Measurements from ENCODE around the gene LDHD. TPM values are rescaled to one million over a fixed set of nuclear protein-coding genes. Genes with fewer than 3 reads are reported as not detected.
A peak's percentile ranks its signal among the peaks of the same experiment; 100 is the strongest.

The LDHD gene
- total and polyA plus RNA-seq, 12 donors = 2.4 to 46.0 (median 19.6) TPM

- peaks cover 36 to 70% of the 10 kb centered on the region in 2 donors for H3K4me1 ChIP-seq (replicated peaks in 1 of 2)
- no peak for DNase-seq
- peak overlapping the region in 3 of 5 donors; percentile 36 to 93 (median 72) for H3K27ac ChIP-seq
- intact Hi-C loops (cut with DNase I) = loop anchor here in 1 of 2 donors (10.0 kb wide), 1 partner anchor 52 kb away; no protein-coding TSS in a partner anchor
- no peaks in the 10 kb centered on the region for H3K9me3 ChIP-seq (replicated peaks in 1 of 3)
- TF ChIP-seq CTCF (IDR thresholded peaks at IDR 0.05) (no peak), POLR2A (IDR thresholded peaks at IDR 0.05) (no peak)
- H3K36me3 ChIP-seq (replicated peaks in 1 of 2) = no peaks in the 10 kb centered on the region
- no peak overlapping the region for H3K4me3 ChIP-seq
- 91 to 95% (median 92%) methylated on average over 15 to 20 of the region's 20 CpGs for WGBS, 4 donors
- no peaks in the 10 kb centered on the region for H3K27me3 ChIP-seq
Observed at GRCh38 chr16:75106351-75107274, 10.0 kb downstream of the LDHD start.

- TF ChIP-seq POLR2A (IDR thresholded peaks at IDR 0.05) (no peak), CTCF (IDR thresholded peaks at IDR 0.05) (no peak)
- Histone ChIP-seq H3K4me3 (no peak overlapping the region), H3K36me3 (replicated peaks in 1 of 2) (no peaks in the 10 kb centered on the region), H3K4me1 (replicated peaks in 1 of 2) (peaks cover 28 to 58% of the 10 kb centered on the region in 2 donors), H3K27ac (peak overlapping the region in 4 of 5 donors; percentile 1 to 93 (median 54)), H3K9me3 (replicated peaks in 1 of 3) (no peaks in the 10 kb centered on the region), H3K27me3 (no peaks in the 10 kb centered on the region)
- intact Hi-C loops (cut with DNase I) = loop anchor here in 1 of 2 donors (10.0 kb wide), 1 partner anchor 51 kb away; no protein-coding TSS in a partner anchor
- WGBS, 4 donors = 39 to 71% (median 62%) methylated on average over 6 to 10 of the region's 10 CpGs
- DNase-seq = peak in 5 of 7 donors; percentile 55 to 88 (median 61)
Observed at GRCh38 chr16:75105306-75106061, 11.1 kb downstream of the LDHD start.

GRCh38 chr16:75104836-75105235 is 11.7 kb downstream of the LDHD start:
- WGBS, 4 donors = 94 to 98% (median 95%) methylated on average over 8 to 11 of the region's 11 CpGs
- TF ChIP-seq CTCF (IDR thresholded peaks at IDR 0.05) (no peak), POLR2A (IDR thresholded peaks at IDR 0.05) (no peak)
- no peaks in the 10 kb centered on the region for H3K27me3 ChIP-seq
- H3K4me1 ChIP-seq (replicated peaks in 1 of 2) = peaks cover 22 to 56% of the 10 kb centered on the region in 2 donors
- no peaks in the 10 kb centered on the region for H3K9me3 ChIP-seq (replicated peaks in 1 of 3)
- H3K27ac ChIP-seq = peak overlapping the region in 3 of 5 donors; percentile 1 to 93 (median 72)
- no peaks in the 10 kb centered on the region for H3K36me3 ChIP-seq (replicated peaks in 1 of 2)
- H3K4me3 ChIP-seq = no peak overlapping the region
- DNase-seq = no peak
- intact Hi-C loops (cut with DNase I) = loop anchor here in 1 of 2 donors (10.0 kb wide), 1 partner anchor 50 kb away; no protein-coding TSS in a partner anchor

- no peaks in the 10 kb centered on the region for H3K9me3 ChIP-seq (replicated peaks in 1 of 3)
- intact Hi-C loops (cut with DNase I) = loop anchor here in 1 of 2 donors (10.0 kb wide), 1 partner anchor 49 kb away; no protein-coding TSS in a partner anchor
- TF ChIP-seq POLR2A (IDR thresholded peaks at IDR 0.05) (no peak), CTCF (IDR thresholded peaks at IDR 0.05) (no peak)
- 93 to 97% (median 96%) methylated on average over 5 of the region's 5 CpGs for WGBS, 4 donors
- H3K27ac ChIP-seq = peak overlapping the region in 1 of 5 donors; percentile 93
- DNase-seq = no peak
- peaks cover 13 to 56% of the 10 kb centered on the region in 2 donors for H3K4me1 ChIP-seq (replicated peaks in 1 of 2)
- no peaks in the 10 kb centered on the region for H3K27me3 ChIP-seq
- H3K36me3 ChIP-seq (replicated peaks in 1 of 2) = no peaks in the 10 kb centered on the region
- no peak overlapping the region for H3K4me3 ChIP-seq
Observed at GRCh38 chr16:75103994-75104393, 12.6 kb downstream of the LDHD start.
